HG03457 (cell line): ENCODE data around the gene IFNG.

Source experiments
- ATAC-seq: cut with Tn5 transposase; IDR thresholded peaks from one replicate; pipeline ENCODE4 v1.9.1; 2021; ENCODE audit warnings: moderate number of reproducible peaks; ENCODE audit not compliant: unreplicated experiment

Gene IFNG

DNA sequence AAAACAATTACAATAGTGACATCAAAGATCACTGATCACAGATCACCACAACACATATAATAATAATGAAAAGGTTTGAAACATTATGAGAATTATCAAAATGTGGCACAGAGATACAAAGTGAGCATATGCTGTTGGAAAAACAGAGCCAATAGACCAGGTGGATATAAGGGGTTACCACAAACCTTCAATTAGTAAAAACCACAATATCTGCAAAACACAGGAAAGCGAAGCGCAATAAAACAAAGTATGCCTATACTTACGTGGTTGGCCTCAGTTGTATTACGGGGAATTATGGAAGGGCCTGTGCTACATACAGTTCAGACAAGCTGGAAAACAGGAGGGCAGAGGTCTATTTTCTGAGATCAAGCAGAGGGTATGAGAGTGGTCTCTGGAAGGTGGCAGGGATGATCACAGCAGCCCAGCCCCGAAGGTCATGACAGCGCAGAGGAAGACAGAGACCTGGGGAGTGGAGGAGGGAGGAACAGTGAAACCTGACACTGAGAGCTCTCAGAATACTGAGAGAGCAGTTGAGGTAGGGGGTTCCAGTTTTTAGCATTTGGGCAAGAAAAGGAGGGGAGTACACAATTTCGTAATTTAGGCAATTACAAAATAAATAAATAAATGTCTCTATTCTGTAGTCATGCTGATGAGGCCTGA, 41.3 kb downstream of the IFNG start:
- ATAC-seq = no peak

DNA sequence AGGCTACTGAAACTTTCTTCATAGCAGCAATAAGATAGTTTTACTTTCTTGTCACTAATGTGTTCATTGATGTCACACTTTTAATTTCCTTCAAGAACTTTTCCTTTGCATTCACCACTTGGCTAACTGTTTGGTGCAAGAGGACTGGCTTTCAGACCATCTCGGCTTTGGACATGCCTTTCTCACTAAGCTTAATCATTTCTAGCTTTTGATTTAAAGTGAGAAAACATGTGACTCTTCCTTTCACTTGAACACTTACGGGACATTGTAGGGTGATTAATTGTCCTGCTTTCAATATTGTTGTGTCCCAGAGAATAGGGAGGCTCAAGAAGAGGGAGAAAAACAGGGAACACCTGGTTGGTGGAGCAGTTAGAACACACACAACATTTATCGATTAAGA, 41.9 kb downstream of the IFNG start:
- ATAC-seq = no peak

- ATAC-seq = no peak
Observed at GRCh38 chr12:68115281-68115680, 44.3 kb downstream of the IFNG start.

DNA sequence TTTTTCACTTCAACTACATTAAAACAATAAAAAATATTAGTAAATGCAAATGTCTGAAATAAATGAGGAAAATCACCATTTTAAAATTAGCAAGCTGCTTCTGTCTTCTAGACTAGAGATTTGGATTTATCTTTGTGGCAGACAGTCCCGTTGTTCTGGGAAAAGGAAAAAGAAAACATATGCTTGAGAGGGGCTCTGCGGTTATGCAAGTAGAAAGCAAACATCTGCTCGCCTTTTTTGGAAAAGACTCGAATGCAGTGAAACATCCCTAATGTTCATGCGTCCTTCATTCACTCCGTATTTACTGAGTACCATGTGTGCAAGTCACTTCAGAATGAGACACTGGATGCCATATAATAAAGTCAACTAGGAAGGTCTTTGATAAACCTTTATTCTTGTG, 44.9 kb downstream of the IFNG start:
- ATAC-seq = no peak

DNA sequence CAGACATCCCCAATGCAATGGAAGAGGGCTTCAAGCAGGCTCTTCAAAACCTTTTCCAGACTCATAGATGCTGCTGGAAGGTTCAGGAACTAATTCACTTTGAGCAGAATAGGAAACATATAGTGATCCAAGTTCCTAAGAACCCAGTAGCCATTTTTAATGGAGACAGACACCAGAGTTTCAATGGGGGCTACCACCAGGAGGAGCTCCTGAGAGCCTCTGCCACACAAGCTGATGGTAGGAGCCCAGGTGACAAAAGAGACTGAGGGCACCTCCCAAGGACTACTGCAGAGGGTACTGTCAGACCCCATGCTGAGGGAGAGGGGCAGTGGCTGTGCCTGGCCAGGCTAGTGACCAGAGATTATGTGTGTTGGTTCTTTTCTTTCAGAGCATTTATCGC, 45.9 kb downstream of the IFNG start:
- ATAC-seq = no peak

GRCh38 chr12:68111995-68112394, 47.5 kb downstream of the IFNG start:
- ATAC-seq = no peak

DNA sequence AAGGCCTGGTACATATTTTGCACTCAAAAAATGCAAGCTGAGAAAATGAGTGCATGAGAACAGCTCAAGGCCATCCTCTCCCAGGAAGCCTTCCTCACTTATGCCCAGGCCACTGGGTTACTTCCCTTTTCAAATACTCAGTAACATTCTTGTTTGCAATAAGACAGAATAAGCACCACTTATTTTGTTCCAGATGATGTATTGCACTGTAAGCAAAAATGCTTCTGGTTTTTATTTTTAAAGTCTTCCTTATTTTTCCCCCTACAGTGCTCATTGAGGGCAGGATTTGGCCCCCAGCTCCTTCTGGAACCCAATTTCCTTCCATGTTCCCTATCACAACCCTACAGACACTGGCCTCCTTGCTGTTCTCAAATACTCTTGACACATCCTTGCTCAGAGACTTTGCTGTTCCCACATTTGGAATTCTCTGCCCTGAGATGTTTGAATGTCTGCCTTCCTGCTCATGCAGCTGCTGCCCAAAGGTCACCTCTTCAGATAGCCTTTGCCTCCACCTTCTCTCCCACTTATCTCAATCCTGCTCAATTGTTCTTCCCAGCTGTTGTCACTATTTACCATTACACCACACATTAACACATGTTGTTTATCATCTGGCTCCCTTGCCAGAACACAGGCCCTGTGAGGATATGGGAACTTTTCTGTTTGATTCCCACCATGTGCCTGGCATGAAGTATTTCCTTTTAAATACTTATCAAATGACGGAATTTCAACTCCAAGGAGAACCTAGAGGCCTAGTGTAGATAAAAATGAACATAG, 49.9 kb downstream of the IFNG start:
- no peak for ATAC-seq

- no peak for ATAC-seq
Observed at GRCh38 chr12:68109001-68109400, 50.5 kb downstream of the IFNG start.

DNA sequence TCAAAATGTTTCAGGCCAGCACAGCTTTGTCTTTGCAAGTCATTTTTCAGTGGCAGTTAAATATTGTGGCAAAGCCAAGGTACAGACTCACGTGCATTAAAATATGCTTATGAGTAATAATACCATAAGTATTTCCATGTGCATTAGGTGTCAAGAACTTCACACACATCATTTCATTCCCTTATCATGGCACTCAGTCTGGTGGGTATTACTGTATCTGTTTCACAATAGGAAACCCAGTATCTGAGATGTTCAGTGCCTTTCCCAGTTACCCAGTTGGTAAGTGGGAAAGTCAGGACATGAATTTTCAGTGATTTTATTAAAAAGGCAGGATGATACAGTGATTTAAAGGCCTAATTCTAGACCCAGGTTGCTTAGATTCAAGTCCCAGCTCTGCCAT, 52.9 kb downstream of the IFNG start:
- ATAC-seq = no peak

- no peak for ATAC-seq
Observed at GRCh38 chr12:68106160-68106559, 53.4 kb downstream of the IFNG start.
